Measurements from ENCODE around the gene UBE2J2.

Gene UBE2J2

DNA sequence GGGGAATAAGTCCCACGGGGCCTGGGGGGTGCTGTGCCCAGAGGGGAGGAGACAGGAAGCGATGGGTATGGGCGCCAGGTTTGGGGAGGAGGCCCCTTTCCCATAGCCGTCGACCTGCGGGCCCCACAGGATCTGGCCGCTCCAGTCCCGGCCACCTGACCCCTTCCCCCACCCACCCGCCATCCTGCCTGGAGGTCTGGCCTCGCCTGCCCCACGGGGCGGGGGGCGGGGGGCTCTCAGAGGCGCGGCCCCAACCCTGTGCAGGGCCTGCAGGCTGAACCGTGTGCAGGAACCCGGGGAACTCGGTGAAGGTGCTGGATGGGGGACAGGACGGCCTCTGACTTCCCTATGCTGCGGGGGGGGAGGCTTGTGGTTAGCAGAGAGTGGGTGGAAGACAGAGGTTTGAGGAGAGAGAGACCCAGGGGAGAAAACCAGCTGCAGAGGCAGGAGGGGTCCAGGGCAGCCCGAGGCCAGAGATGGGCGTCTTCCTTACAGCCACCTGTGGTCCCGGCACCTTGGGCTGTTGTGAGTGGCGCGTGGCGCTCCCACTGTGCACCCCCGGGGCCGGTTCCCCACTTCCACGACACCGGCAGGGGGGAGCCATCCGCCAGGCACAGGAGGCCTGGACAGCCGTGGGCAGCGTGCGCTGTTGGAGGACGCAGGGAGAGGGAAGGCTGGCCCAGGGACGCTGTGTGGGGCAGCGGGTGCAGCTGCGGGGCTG is 64.8 kb downstream of the UBE2J2 start:
- H3K4me3 ChIP-seq (ENCODE audit: low read depth in 1 of 2, low read length in 2 of 2), result no peak overlapping the region
- no peaks in the 10 kb centered on the region for H3K9me3 ChIP-seq (ENCODE audit: control insufficient read depth in 1 of 2, low read length in 2 of 2)
- no peaks in the 10 kb centered on the region for H3K36me3 ChIP-seq (ENCODE audit: control insufficient read depth in 1 of 2, insufficient read depth in 2 of 2, low read length in 2 of 2)
- H3K4me1 ChIP-seq (ENCODE audit: control insufficient read depth in 1 of 2, insufficient read depth in 2 of 2, low read length in 2 of 2), result peaks cover 0 to 19% of the 10 kb centered on the region in 2 donors
- H3K27ac ChIP-seq (ENCODE audit: low read length), result no peak overlapping the region
- H3K27me3 ChIP-seq (ENCODE audit: low read depth, low read length), result peaks cover 10% of the 10 kb centered on the region

- H3K27me3 ChIP-seq (ENCODE audit: low read depth, low read length), result peaks cover 10% of the 10 kb centered on the region
- H3K9me3 ChIP-seq (ENCODE audit: control insufficient read depth in 1 of 2, low read length in 2 of 2), result no peaks in the 10 kb centered on the region
- H3K27ac ChIP-seq (ENCODE audit: low read length), result no peak overlapping the region
- no peaks in the 10 kb centered on the region for H3K36me3 ChIP-seq (ENCODE audit: control insufficient read depth in 1 of 2, insufficient read depth in 2 of 2, low read length in 2 of 2)
- H3K4me3 ChIP-seq (ENCODE audit: low read depth in 1 of 2, low read length in 2 of 2), result no peak overlapping the region
- peaks cover 0 to 19% of the 10 kb centered on the region in 2 donors for H3K4me1 ChIP-seq (ENCODE audit: control insufficient read depth in 1 of 2, insufficient read depth in 2 of 2, low read length in 2 of 2)
These were observed 66.1 kb downstream of the UBE2J2 start for GRCh38 chr1:1207571-1207892.

DNA sequence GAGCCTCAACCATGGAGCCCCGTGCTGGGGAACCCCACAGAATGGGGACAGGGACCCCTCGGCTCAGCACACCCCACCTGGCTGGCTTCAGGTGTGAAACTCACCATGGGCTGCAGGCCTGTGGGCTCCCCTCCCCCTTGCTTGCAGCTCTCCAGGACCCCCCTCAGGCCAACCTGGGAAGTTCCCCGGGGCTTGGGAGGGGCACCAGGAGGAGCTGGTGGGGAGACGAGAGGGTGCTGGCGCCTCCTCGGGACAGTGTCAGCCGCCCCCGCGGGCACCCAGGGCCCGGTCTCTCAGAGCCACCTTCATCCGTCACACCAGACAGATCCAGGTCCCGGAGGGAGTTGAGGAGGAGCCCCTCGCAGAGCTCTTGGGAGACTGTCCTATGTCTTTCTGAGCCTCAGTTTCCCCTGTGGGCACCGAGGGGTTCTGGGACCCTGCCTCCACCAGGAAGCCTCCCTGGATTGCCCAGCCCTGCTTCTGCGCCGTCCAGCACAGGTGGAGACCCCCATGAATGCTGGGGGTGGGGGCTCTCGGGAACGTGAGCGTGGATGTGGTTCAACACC is 66.6 kb downstream of the UBE2J2 start:
- no peak overlapping the region for H3K27ac ChIP-seq (ENCODE audit: low read length)
- H3K4me1 ChIP-seq (ENCODE audit: control insufficient read depth in 1 of 2, insufficient read depth in 2 of 2, low read length in 2 of 2), result peaks cover 0 to 19% of the 10 kb centered on the region in 2 donors
- no peaks in the 10 kb centered on the region for H3K36me3 ChIP-seq (ENCODE audit: control insufficient read depth in 1 of 2, insufficient read depth in 2 of 2, low read length in 2 of 2)
- H3K9me3 ChIP-seq (ENCODE audit: control insufficient read depth in 1 of 2, low read length in 2 of 2), result no peaks in the 10 kb centered on the region
- peaks cover 10% of the 10 kb centered on the region for H3K27me3 ChIP-seq (ENCODE audit: low read depth, low read length)
- H3K4me3 ChIP-seq (ENCODE audit: low read depth in 1 of 2, low read length in 2 of 2), result no peak overlapping the region

DNA sequence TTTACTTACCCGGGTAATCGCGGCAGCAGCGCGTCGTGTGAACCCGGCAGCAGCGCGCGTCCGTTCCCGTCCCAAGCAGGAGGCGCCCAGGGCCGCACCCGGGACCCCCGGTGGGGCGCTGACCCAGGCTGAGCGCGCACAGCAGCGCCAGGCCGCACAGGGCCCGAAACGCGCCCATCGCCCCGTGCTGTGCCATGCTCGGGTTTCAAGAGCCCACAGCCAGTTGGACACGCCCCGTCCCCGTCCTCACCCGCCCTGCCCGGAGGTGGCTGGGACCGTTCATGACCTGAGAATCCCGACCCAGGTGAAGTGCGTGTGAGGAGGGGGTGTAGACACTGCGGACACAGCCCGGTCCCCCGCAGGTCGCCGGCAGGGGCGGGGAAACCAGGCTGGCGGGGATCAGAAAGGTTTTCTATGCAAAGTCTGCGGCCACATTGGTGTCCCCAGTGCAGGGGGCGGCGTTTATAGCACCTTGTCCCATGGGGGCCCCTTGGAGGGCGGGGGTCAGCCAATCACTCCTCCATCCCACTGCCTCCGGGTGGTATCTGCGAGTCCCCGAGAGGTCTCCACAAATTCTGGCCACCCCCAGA is 67.2 kb downstream of the UBE2J2 start, which contains the start of gene TNFRSF18:
Gene TNFRSF18, minus strand, starts transcription at position 217 of the 590 bp plus-strand sequence. Its CDS starts 21 bp downstream, at position 196.
- Histone ChIP-seq H3K27me3 (ENCODE audit: low read depth, low read length) (peaks cover 10% of the 10 kb centered on the region), H3K36me3 (ENCODE audit: control insufficient read depth in 1 of 2, insufficient read depth in 2 of 2, low read length in 2 of 2) (no peaks in the 10 kb centered on the region), H3K4me1 (ENCODE audit: control insufficient read depth in 1 of 2, insufficient read depth in 2 of 2, low read length in 2 of 2) (peaks cover 0 to 19% of the 10 kb centered on the region in 2 donors), H3K4me3 (ENCODE audit: low read depth in 1 of 2, low read length in 2 of 2) (peak within 1 kb of the TSS in 1 of 2 donors; percentile 28), H3K27ac (ENCODE audit: low read length) (no peak within 1 kb of the TSS), H3K9me3 (ENCODE audit: control insufficient read depth in 1 of 2, low read length in 2 of 2) (no peaks in the 10 kb centered on the region)

- H3K9me3 ChIP-seq (ENCODE audit: control insufficient read depth in 1 of 2, low read length in 2 of 2), result no peaks in the 10 kb centered on the region
- H3K27me3 ChIP-seq (ENCODE audit: low read depth, low read length), result peaks cover 10% of the 10 kb centered on the region
- no peaks in the 10 kb centered on the region for H3K36me3 ChIP-seq (ENCODE audit: control insufficient read depth in 1 of 2, insufficient read depth in 2 of 2, low read length in 2 of 2)
- H3K4me1 ChIP-seq (ENCODE audit: control insufficient read depth in 1 of 2, insufficient read depth in 2 of 2, low read length in 2 of 2), result peaks cover 0 to 19% of the 10 kb centered on the region in 2 donors
- no peak overlapping the region for H3K27ac ChIP-seq (ENCODE audit: low read length)
- H3K4me3 ChIP-seq (ENCODE audit: low read depth in 1 of 2, low read length in 2 of 2), result peak overlapping the region in 1 of 2 donors; percentile 28
These were observed 67.8 kb downstream of the UBE2J2 start for GRCh38 chr1:1205769-1206375.

- Histone ChIP-seq H3K27me3 (ENCODE audit: low read depth, low read length) (peaks cover 10% of the 10 kb centered on the region), H3K9me3 (ENCODE audit: control insufficient read depth in 1 of 2, low read length in 2 of 2) (no peaks in the 10 kb centered on the region), H3K4me3 (ENCODE audit: low read depth in 1 of 2, low read length in 2 of 2) (no peak overlapping the region), H3K4me1 (ENCODE audit: control insufficient read depth in 1 of 2, insufficient read depth in 2 of 2, low read length in 2 of 2) (peaks cover 0 to 19% of the 10 kb centered on the region in 2 donors), H3K27ac (ENCODE audit: low read length) (no peak overlapping the region), H3K36me3 (ENCODE audit: control insufficient read depth in 1 of 2, insufficient read depth in 2 of 2, low read length in 2 of 2) (no peaks in the 10 kb centered on the region)
These were observed 68.5 kb downstream of the UBE2J2 start for GRCh38 chr1:1204998-1205768.

GRCh38 chr1:1204425-1204920 is 69.2 kb downstream of the UBE2J2 start:
- Histone ChIP-seq H3K4me3 (ENCODE audit: low read depth in 1 of 2, low read length in 2 of 2) (no peak overlapping the region), H3K4me1 (ENCODE audit: control insufficient read depth in 1 of 2, insufficient read depth in 2 of 2, low read length in 2 of 2) (peaks cover 0 to 19% of the 10 kb centered on the region in 2 donors), H3K36me3 (ENCODE audit: control insufficient read depth in 1 of 2, insufficient read depth in 2 of 2, low read length in 2 of 2) (no peaks in the 10 kb centered on the region), H3K27ac (ENCODE audit: low read length) (no peak overlapping the region), H3K27me3 (ENCODE audit: low read depth, low read length) (peaks cover 10% of the 10 kb centered on the region), H3K9me3 (ENCODE audit: control insufficient read depth in 1 of 2, low read length in 2 of 2) (no peaks in the 10 kb centered on the region)
